GM18909 (cell line): Measurements from ENCODE around the gene LAMC3.
"Not testable (repeated sequence)": the region's sequence is repeated elsewhere in the genome, so short reads cannot be mapped to it uniquely, and the experiment has no call there.

Experiments
- ATAC-seq: cut with Tn5 transposase; IDR thresholded peaks from one replicate; pipeline ENCODE4 v1.9.1; 2021; ENCODE audit warnings: mild to moderate bottlenecking; ENCODE audit not compliant: unreplicated experiment, poor library complexity

LAMC3 gene

DNA sequence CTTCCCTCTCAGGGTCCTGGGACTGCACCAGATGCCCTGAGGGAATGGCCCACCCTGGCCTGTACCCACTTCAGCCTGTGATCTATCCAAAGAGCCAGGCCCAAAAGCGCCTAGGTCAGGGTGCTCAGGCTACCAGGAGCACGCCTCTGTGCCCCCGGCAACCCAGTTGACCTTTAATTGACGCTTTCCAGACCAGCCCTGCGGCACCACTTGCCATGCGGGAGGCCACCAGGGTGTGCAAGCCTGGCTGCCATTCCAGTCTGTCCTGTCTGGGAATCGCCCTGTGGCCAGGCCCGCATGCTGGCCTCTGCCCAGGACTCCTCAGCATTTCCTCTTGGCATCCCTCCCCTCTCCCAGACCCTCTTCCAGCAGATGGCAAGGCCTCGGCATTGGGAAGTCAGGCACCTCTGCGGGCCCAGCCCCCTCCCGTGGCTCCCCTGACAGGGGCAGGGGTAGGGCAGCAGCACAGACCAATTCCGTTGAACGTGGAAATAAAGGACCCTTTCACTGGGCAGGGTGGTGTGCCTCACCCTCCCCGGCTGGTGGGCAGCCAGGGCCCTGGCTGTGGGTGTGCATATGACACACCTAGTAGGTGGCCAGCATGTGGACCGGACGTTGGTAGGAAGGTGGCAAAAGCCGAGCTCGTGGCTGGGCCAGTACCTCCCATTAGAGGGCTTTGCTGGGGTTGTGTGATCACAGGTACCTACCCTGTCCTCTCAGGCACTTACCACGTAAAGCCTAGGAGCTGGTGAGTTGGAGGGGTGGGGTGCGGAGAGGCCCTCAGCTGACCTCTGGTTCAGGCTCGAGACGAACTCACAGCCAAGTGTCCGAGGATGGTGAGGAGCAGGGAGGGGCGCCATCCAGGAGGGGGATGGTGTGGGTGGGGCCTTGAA is 83.8 kb downstream of the LAMC3 start:
- ATAC-seq, result no peak

DNA sequence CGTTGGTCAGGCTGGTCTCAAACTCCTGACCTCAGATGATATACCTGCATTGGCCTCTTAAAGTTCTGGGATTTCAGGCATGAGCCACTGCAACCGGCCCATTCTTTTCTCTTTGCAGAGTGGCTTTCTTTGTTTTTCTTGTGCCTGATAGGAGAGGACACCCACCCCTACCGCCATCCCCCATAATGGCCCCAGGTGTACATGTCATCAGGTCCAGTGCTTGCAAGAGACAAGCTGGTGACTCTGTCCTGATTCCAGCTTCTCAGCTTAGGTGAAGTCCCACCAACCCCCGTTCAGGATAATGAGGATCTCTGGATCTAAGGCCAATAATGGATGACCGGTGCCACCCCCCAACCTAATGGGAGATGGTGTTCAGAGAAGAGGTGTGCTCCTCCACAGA is 85.0 kb downstream of the LAMC3 start:
- no peak for ATAC-seq

DNA sequence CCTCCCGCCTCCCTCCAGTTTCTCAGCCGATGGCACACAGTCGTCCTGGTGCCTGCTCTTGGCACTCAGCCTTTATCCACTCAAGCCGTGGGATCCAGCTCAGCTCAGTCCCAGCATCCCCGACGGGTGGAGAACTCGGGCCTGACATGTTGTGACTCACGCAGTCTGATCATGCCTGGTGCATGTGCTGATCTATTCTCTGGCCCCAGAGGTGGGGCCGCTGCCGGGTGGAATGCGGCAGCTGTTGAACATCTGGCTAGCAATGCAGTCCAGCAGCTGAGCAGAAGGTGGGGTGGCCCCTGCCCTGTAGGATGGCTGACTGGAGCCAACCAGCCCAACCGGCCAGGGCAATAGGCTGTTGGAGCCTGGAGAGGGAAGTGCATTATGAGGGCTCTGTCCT is 85.6 kb downstream of the LAMC3 start:
- no peak for ATAC-seq

DNA sequence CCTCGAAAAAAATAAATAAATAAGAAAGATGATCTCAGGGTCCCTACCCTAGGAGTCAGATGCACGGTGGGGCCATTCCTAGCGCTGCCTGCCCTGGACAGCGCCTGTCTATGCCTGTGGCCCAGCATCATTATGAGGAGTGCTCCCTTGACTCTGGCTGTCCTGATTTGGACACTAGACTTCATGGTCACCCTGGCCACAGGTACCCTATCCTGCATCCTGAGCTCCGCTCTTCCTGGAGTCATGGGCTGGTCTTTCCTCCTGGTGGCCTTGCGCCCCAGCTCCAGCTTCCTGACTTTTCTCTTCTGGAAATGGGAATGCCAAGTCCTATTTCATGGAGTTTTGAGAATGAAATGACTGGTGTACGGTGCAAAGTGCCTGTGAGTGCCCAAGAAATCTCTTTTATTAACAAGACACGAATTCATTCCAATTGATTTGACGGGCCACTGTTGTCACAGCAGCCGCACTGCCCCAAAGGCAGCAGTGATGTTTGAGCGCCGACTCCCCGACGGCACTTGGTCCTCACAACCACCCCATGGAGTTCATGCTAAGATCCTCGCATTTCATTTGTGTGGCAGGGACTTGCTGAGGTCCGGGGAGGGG is 86.8 kb downstream of the LAMC3 start:
- no peak for ATAC-seq

DNA sequence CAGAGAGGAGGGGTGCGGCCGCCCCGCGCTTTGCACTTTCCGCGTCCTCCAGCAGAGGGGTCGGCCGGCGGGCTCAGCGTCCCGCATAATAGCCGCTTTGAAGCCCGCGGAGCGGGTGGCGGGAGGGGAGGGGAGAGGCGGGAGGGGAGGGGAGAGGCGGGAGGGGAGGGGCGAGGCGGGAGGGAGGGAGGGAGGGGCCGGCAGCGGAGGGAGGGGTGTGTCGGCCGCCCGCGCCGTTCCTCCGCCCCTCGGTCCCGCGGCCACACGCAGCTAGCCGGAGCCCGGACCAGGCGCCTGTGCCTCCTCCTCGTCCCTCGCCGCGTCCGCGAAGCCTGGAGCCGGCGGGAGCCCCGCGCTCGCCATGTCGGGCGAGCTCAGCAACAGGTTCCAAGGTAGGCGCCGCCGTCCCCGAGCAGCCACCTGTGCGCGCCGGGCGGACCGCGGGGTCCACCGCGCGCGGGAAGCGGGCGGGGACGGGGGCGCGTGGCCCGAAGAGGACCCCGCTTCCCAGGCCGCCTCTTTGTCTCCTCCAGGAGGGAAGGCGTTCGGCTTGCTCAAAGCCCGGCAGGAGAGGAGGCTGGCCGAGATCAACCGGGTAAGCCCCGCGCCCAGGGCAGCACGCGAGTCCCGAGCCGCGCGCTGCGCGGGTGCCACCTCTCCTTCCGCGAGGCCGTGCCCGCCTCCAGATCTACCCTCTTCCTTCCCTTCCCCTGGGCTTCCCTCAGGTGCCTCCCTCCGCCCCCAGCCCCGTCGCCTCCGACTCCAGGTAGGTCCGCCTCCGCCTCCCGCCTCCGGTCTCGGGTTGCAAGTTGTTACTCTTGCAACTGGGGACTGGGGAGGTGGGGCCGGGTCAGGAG is 87.5 kb downstream of the LAMC3 start, which contains the start of gene AIF1L:
AIF1L (plus strand) TSS at position 263 of the 857 bp plus-strand sequence; CDS start at position 362, 99 bp downstream.
- ATAC-seq, result no peak

DNA sequence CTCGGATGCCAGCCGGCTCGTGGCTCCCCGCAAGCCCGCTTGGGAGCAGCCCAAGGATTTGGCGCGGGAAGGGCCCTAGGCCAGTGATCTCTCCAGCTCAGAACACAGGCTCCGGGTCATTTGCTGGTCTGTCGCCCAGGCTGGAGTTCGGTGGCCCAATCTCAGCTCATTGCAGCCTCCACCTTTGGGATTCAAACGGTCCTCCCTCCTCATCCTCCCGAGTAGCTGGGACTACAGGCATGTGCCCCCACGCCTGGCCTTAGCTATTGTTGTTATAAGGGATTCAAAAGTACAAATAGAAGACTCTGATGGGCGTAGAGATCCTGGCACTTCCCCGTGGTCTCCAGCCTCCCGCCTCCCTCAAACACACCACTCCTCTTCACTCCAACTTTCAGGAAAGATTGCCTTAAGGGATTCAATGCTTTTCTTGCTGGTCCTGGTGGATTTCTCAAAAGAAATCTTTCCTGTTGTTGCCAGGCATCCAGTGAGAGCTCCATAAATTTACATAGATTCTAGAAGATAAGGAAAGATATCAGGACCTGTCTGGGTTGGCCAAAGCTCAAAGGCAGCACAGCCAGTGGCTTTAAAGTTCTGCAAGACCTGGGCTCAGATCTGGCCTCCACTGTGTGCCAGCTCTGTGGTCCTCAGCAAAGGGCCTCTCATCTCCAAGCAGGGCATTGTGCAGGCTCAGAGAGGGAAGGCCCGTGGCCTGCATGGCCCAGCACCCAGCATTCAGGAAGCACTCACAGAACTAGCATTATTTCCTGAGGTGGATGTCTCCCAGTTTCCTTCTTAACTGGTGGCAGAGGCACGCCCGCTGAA is 88.4 kb downstream of the LAMC3 start:
- ATAC-seq, result no peak

DNA sequence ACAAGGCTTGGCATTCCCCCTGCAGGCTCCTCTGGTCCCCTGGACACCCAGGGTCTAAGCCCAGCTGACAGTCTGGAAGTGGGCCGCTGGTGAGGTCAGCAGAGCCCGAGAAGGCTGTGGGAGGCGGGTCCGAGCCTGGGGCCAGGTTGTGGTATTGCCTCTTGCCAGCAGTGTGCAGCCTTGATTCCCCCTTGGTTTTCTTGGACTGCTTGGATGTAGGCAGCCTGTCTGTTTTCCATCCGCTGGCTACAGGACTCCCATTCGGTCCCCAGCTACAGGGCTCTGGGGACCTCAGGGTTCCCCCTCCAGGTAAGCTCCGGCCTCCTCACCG is 88.9 kb downstream of the LAMC3 start:
- ATAC-seq, result no peak

DNA sequence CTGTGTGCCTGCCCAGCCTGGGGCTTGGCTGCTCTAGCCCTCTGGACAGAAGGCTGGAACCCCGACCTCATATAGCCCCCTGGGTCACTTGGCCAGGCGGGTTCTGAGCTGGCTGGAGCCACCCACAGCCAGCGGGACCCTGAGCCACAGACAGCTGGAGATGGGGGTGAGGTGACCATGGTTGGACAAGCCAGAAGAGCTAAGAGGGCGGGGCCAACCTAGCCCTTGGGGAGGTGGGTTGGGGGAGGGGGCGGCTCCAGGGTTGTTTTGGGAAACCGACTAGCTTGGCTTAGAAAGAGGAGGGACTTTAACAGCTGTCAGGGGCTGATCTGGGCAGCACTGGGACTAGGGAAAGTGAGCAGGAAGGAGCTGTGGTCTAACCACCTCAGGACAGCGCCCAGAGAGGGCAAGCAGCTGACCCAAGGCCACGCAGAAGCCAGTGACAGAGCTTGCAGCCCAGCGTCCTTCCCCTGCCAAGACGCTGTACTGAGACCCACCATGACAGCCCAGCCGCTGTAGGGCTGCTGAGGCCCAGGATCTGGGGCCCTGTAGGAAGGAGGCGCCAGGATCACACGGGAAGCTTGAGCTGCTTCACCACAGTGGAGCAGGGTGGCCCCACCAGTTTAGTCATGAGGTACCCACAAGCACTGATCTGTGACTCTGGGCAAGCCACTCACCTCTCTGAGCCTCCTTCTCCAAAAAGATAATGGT is 89.6 kb downstream of the LAMC3 start:
- ATAC-seq, result no peak

DNA sequence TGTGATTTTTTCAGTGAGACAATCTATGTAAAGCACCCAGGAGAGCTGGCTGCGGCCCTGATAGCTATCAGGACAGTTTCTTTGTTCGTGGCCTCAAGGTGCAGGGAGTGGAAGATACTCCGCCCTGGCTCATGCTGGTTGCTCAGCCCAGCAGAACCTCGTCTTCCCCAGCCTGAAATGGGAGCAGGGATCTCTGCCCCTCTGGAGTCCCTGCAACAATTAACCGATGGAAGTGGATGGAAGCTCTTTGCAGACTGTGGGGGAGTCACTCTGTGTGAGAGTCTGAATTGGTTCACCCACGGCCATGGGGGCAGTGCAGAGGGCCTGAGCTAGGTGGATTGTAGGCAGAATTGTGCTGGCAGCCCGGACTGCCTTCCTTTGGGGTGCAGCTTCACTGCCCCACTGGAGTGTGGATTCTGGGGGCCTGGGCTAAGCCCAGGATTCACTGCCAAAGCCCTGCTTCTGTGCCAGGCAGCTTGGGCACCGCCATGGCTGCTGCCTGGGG is 90.2 kb downstream of the LAMC3 start:
- no peak for ATAC-seq

DNA sequence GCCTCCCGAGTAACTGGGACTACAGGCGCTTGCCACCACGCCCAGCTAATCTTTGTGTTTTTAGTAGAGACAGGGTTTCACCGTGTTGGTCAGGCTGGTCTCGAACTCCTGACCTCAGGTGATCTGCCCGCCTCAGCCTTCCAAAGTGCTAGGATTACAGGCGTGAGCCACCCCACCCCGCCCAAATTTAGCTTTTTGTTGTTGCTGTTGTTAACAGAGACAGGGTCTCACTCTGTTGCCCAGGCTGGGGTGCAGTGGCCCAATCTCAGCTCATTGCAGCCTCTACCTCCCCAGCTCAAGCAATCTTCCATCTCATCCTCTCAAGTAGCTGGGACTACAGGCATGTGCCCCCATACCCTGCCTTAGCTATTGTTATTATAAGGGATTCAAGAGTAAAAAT is 90.9 kb downstream of the LAMC3 start:
- not testable (repeated sequence) for ATAC-seq

DNA sequence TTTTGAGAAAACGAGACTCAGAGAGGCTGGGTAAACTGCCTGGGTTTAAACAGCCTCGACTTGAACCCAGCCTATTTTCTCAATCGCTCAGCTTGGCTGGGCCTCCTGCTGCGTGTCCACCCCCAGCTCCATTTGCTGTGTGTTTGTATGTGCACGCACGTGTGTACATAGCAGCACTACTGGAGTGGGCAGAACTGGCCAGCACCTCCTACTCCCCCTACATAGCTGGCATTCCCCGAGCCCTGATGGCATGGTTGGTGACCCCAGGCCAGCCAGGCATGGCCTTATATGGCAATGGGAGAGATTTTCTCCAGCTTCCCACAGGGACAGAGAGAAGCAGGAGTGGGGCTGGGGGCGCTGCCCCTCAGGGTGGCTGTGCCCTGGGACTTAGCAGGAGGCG is 91.5 kb downstream of the LAMC3 start:
- ATAC-seq, result no peak

DNA sequence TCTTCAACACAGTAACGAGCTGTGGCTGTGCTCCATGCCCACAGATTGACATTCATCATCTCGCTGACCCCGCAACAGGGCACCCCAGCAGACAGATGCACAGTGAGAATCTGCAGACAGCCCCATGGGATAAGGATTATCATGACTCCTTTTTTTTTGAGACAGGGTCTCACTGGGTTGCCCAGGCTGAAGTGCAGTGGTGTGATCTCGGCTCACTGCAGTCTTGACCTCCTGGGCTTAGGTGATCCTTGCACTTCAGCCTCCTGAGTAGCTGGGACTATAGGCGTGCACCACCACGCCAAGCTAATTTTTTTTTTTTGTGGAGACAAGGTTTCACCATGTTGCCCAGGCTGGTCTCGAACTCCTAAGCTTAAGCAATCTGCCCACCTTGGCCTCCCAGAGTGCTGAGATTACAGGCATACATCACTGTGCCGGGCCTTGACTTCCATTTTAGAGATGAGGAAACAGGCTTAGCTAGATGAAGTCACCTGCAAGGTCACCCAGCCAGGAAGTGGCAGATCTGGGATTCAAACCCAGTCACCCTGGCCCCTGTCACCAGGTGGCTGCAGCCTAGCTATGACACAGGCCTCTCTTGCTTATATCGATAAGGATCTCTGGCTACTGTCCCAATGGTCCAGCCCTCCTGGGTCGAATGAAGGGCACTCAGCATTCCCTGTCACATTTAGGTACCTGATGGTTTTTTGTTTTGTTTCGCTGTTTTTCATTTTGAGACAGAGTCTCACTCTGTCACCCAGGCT is 92.4 kb downstream of the LAMC3 start:
- no peak for ATAC-seq

DNA sequence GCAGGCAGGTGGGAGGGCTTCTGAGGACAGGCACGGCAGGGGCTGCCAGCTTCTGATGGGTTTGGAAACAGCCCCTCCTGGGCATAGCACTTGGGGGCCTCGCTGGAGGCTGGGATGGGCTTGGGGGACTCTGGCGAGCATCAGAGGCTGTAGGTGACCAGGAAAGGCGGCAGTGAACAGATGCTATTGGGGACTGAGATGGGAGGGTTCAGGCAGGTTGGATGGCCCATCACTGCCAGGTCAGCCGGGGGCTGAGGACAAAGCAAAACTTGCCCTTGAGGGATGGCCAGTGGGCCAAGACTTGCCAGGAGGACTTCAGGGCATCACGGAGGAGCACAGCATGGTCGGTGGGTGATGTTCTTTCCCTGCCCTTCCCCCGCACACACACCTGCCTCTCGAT is 94.0 kb downstream of the LAMC3 start:
- ATAC-seq, result no peak

DNA sequence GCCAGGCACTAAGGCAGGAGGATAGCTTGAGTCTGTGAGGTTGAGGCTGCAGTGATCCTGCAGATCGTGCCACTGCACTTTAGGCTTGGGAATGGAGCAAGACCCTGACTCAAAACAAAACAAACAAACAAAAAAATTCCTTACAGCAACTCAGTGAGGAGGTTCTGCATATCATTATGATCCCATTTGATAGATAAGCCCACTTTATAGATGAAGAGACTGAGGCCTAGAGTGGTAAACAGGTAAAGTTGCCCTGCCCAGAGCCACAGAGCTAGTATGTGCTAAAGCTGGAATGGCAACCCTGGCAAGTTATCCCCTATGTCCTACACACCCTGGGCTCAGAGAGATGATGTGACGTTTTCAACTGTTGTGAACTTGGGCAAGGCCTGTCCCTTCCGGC is 94.6 kb downstream of the LAMC3 start:
- no peak for ATAC-seq

DNA sequence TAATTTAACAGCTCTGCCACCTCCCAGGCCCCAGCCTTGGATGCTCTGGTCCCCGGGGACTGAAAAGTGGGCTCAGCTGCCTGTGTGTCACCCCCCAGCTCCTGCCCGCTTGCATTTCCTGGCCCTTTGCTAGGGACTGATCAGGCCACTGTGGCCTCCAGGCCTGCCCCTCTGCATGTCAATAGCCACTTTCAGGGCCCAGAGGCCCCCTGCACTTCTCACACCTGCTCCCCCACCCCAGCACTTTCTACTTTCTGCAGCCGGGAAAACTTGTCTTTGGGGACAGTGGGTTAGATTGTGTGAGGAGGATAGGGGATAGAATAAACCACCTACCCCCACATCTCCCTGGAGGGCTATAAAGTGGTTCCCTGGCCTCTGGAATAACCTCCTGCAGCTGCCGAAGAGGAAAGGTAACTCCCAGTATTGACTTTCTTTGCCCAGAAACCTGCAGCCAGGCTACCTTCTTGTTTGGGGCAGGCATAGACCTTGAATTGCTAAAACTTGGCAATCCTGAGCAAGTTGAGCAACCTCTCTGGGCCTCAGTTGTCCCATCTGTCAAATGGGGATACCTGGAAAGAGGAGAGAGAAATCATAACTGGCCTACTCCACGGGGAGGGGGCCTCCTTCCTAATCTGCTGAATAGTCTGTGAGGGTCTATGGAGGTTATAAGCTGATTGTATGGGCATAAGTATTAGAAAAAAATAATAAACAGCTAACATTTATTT is 95.2 kb downstream of the LAMC3 start:
- no peak for ATAC-seq

DNA sequence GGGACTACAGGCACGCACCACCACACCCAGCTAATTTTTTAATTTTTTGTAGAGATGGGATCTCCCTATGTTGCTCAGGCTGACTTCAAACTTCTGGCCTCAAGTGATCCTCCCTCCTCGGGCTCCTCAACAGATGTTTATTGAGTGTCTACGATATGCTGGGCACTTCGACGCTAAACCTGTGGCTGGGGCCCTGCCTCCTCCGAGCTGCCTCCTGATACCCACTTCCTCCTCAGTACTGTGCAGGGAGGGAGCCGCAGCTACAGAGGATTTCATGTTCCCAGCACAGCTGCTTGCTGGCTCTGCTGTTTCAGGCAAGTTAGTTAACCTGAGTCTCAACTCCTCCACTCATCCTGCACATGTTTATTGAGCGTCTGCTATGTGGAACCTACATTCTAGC is 97.0 kb downstream of the LAMC3 start:
- no peak for ATAC-seq

DNA sequence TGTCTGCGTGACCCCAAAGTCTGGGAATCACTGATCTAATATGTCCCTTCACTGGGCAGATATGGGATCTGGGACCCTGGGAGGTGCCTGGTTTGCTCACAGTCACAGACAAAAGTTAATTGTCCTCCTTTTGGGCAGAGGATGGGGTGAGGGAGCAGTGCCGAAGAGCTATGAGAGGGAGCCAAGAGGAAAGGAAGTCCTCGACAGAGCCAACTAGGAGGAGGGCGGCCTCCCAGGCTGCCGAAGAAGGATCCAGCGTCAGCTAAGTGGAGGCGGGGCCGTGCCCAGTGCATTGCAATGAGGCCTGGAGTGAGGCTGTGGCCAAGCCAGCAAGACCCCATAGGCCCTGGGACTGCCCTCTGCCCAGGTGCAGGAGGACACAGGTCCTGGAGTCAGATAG is 98.8 kb downstream of the LAMC3 start:
- no peak for ATAC-seq

DNA sequence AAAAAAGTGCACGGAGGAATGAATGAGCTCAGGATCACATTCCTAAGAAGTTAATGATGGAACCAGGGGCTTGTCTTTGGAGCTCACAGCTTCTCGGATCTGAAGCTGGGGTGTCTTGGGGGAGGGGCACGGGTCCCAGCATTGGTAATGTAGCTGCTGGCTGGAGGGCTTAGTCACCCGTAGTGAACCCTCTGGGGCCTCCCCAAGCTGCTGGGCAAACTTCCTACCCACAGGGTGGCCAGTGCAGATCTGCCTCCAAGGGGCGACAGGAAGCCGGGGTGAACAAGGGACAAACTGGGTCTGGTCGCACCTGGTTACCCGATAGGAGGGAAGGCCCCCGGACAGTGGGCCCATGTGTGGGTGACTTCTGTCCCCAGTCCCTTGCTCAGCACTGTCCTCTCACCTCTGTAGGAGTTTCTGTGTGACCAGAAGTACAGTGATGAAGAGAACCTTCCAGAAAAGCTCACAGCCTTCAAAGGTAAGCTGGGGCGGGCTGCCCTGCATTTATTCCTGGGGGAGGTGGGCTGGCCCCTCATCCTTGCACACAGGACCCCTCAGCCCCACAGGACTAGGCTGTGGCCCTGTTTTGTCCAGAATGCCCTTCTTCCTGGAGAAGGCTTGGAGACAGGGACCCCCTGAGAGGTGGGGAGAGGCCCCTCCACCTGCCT is 102.3 kb downstream of the LAMC3 start:
- no peak for ATAC-seq
